Activated naive CD4-positive, alpha-beta T cell treated with anti-CD3 and anti-CD28 coated beads, Interleukin-2, amount 50 U/mL, for 16 hours (primary cell): ENCODE measurements around the gene ZNF175.

Experiments
- DNase-seq: peaks from one replicate; pipeline ENCODE4 v3.0.0-alpha.2; 2020

ZNF175 gene

GRCh38 chr19:51637362-51637978 lies 66.4 kb downstream of the ZNF175 start:
- DNase-seq = no peak

GRCh38 chr19:51639916-51640315 lies 68.8 kb downstream of the ZNF175 start:
- no peak for DNase-seq

- no peak for DNase-seq
Measured at GRCh38 chr19:51640386-51640785, 69.3 kb downstream of the ZNF175 start.

GRCh38 chr19:51641648-51642047 lies 70.6 kb downstream of the ZNF175 start:
- no peak for DNase-seq
